ENCODE data around the gene CACNA2D2.
A peak's percentile ranks its signal among the peaks of the same experiment; 100 is the strongest.
"Not testable (repeated sequence)": the region's sequence is repeated elsewhere in the genome, so short reads cannot be mapped to it uniquely, and the experiment has no call there.

Gene CACNA2D2

GRCh38 chr3:50525987-50526386 lies 22.6 kb upstream of the CACNA2D2 start:
- peak; percentile 43 for DNase-seq

GRCh38 chr3:50525191-50525910 lies 21.9 kb upstream of the CACNA2D2 start:
- no peak for DNase-seq

DNA sequence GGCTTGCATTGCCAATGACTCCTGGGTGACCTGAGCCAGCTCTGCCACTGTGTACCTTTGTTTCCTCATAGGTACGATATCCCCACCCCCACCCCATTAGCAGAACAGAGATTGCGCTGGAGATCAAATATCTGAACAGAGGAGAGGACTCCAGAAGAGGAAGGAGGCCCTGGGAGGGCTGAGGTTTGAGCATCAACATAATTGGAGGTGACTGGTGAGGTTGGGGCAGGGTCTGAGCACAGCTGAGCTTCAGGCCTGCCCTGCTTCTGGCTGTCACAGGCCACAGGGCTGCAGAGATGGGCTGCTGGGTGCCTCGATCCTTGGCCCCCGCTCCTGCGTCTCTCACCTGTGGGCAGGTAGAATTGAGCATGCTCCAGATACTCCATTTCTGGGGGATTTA lies 21.3 kb upstream of the CACNA2D2 start:
- DNase-seq, result no peak

DNA sequence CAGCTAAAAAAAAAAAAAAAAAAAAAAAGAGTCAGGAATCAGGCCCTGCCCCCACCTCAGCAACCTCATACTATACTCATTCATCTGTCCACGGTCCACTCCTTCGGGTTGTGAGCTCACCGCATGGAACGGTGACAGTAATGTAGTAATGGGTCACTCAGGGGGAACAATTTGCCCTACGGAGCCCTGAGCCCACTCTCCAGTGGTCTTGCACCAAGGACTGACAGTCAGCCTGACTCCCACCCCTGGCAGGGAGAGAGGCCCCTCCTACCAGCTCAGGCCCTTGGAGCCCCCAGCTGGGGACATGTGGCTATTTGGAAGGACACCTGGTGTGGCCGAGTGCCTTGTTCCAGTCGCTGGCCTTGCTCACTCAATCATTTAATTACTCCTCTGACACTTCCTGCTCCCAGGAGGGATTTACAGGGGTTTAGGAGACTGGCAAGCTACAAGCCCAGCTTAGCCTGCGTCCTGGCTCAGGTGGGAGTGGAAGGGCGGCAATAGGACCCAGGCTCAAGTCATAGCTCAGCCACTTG lies 19.9 kb upstream of the CACNA2D2 start:
- DNase-seq, result no peak

DNA sequence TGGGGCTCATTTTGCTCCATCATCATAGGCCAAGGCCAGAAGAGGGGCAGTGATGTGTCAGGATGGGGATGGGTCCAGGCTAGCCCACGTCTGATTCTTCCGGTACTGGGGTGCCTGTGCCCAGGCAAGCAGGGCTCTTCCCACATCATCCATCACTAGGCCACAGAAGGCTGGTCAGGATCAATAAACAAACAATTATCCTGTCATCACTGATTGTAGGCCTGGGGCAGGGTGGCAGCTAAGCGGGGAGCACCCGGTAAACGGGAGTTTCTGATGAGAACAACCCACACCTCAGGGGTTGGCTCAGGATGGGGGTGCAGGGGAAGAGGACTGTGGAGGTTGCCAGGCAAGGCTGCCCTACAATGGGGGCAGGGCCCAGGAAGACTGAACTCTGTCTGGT lies 18.1 kb upstream of the CACNA2D2 start:
- no peak for DNase-seq

DNA sequence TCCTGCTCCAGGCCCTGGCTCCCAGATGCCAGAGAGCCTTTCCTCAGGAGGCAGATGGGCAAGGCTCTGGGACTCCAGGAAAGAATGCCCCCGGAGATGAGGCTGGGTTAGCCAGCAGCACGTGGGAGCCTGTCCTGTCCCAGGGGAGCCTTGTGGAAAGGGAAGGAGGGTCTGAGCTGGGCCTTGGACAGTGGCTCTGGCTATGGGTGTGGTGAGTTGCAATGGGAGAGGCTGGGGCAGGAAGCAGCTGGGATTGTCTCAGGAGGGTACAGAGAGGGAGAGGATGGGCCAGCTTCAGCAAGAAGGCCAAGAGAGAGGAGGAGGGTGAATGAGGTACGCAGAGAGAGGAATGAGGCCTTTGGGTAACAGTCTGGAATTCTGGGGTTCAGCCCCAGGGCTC lies 17.4 kb upstream of the CACNA2D2 start:
- DNase-seq, result no peak

DNA sequence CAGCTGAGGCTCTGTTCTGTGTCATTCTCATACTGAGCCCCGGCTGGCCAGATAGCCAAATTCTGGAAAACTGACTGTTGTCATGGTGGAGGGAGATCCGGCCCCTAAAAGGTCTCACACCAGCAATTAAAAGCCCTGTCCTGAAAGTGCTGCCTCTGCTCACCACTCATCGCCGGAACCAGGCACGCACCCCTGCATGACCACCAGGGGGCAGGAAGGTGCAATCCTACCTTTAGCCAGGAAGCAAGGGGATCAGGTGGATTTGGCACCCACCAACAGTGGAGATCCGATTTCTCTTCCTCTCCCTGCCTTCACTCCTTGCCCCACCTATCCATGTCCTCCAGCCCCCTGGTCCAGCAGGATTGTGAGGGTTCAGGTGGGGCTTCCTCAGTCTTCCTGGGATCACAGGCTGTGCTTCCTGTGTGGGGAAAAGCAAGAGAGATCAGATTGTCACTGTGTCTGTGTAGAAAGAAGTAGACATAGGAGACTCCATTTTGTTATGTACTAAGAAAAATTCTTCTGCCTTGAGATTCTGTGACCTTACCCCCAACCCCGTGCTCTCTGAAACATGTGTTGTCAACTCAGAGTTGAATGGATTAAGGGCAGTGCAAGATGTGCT lies 16.1 kb upstream of the CACNA2D2 start:
- DNase-seq, result peak; percentile 70

- no peak for DNase-seq
Measured at GRCh38 chr3:50518436-50518835, 15.0 kb upstream of the CACNA2D2 start.

DNA sequence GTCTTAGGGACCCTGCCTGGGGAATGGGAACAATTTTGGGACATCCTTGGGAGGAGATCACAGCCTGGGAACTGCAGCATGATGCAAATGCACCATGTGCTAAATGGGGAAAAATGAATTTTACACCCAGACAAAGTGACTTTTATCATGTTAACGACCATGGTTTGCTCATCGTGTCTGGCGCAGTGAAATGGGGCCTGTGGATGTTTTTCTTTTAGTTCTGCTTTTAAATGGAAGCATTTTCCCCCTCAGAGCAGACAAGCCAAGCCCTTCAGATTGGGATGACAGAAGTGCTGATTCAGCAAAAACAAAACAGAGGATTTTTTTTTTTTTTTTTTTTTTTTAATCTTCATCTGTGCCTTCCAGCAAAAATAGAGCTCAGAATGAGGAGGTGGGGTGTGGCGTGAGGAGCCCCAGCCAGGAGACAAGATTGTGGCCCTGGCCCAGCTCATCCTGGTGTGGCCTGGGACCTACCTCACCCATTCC lies 14.3 kb upstream of the CACNA2D2 start:
- DNase-seq, result no peak

GRCh38 chr3:50516440-50516871 lies 13.0 kb upstream of the CACNA2D2 start:
- DNase-seq, result no peak

- peak; percentile 12 for DNase-seq
Measured at GRCh38 chr3:50515565-50516439, 12.4 kb upstream of the CACNA2D2 start.

- DNase-seq, result not testable (repeated sequence)
Measured at GRCh38 chr3:50512908-50513307, 9.5 kb upstream of the CACNA2D2 start.

GRCh38 chr3:50512131-50512530 lies 8.7 kb upstream of the CACNA2D2 start:
- no peak for DNase-seq

- DNase-seq, result no peak
Measured at GRCh38 chr3:50510325-50510724, 6.9 kb upstream of the CACNA2D2 start.

- no peak for DNase-seq
Measured at GRCh38 chr3:50509715-50510114, 6.3 kb upstream of the CACNA2D2 start.

GRCh38 chr3:50508821-50509220 lies 5.4 kb upstream of the CACNA2D2 start:
- no peak for DNase-seq

DNA sequence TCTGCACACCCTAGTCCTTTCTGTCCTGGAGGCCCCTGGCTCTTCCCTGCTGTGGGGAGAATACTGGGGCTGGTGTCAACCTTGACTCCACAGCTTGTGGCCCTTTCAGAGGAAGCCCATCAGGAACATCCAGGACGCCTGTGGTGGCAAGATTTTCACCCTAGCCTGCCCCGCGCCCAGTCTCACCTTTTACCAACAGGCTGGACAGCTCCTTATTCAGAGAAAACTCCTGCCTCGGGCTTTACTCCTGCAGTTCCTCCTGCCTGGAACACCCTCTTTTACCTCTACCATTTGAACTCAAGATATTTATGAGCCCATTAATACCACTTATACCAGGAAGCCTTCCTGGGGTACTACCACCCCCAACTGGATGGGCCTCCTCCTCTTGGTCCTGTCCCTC lies 2.7 kb upstream of the CACNA2D2 start:
- DNase-seq, result no peak

DNA sequence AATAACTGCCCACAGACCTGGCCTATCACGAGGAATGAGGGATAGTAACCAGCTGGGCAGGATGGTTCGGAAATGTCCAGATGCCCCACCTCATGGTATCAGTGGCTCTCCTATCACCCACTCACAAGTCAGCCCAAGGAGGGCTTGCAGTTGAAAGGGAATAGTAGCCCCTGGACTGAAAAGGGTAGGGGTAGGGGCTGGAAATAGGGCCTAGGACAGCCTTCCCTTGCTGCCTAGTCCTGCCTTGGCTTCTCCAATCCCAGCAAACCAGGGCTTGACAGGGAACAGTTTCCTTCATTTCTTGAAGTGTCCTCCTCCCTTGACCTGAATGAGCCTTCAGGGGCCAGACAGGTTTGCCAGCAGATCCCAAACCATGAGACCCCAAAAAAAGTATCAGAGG lies 1.2 kb upstream of the CACNA2D2 start:
- DNase-seq, result no peak

- no peak for DNase-seq
Measured at GRCh38 chr3:50502584-50503423, 630 bp downstream of the CACNA2D2 start.

GRCh38 chr3:50502225-50502583 lies 1.2 kb downstream of the CACNA2D2 start:
- DNase-seq, result no peak

DNA sequence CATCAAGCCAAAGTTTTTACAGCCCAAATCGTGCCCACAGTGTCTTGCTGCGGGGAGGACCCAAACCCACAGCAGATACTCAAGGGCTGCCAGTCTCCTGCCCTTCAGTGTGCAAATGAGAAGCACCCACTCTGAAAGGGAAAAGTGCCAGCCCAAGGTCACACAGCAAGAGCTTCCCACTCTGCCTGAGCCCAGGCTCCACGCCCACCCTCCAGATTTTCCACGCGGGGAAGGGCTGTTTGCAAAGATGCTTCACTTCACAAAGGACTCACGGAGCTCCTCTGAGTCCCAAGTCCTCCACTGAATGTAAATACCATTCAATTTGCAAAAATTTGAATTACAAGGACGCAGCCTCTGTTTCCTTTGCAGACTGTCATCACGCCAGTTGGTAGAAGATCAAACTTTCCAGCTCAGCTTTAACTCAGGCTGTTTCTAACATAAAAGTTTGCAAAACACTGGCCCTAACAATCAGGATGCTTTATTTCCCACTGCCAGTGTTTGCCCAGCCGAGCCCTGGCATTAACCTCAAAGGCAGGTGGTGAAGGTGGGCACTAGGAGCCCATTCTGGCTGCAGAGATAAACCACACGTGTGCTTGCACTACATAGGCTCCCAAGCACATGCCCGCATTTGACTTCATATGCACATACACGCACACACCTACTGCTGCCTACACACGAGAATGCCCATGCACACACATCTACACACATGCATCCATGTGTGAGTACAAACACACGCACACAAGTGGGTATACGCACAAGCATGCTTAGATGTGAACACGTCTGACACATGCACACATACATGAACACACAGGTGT lies 7.6 kb downstream of the CACNA2D2 start:
- no peak for DNase-seq

DNA sequence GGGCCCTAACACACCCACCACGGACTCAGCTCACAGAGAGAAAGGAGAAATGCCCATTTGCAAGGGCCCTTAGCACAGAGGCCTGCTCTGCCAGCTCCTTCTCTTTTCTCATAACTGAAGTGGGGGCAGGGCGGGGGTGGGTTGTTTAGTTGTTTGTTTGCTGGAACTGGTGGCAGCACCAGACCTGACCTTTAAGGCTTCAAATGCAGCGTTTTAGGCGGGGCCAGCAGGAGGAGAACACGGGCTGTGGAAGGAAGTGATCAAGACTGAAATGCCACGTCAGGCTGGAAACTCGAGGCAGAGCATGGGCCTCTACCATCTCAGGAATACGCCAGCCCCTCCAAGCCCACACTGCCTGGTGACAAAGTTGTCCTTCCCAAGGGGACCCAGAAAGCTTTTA lies 9.3 kb downstream of the CACNA2D2 start:
- no peak for DNase-seq
